HL-60 (cell line): ENCODE results near the gene TUBA1C.

ENCODE experiments used
- CTCF ChIP-seq: IDR thresholded peaks from one replicate; pipeline ENCODE4 v1.5.1; 2011; ENCODE audit warnings: low read length, control low read depth, inconsistent platforms; ENCODE audit not compliant: insufficient read depth
- POLR2AphosphoS5 ChIP-seq: IDR thresholded peaks from 2 replicates; pipeline ENCODE4 v1.6.1; 2012; ENCODE audit warnings: low read depth
- REST ChIP-seq: IDR thresholded peaks from 2 replicates; pipeline ENCODE4 v1.6.1; 2012; ENCODE audit warnings: low read depth; ENCODE audit not compliant: insufficient replicate concordance
- SPI1 ChIP-seq: IDR thresholded peaks from 2 replicates; pipeline ENCODE4 v1.6.1; 2012; ENCODE audit warnings: low read depth, mild to moderate bottlenecking, borderline replicate concordance

GRCh38 chr12:49322708-49323523, 58.0 kb downstream of the TUBA1C start, which contains the start of gene TROAP:
- peak; percentile 81 for TF ChIP-seq POLR2AphosphoS5
- TF ChIP-seq CTCF = no peak
- TF ChIP-seq REST = no peak
- TF ChIP-seq SPI1 = no peak
